Parathyroid adenoma (tissue), 2 donors: ENCODE data around the gene USH1C.

Experiments
- H2AFZ ChIP-seq: fragments of 300-600 bp; sonication (generic); one replicate; pipeline ENCODE4 v1.7.0; 2017; ENCODE audit warnings: antibody characterized with exemption, mild to moderate bottlenecking
- H3K27ac ChIP-seq: fragments of 300-600 bp; sonication (generic); one replicate; pipeline ENCODE4 v1.7.0; 2017
- H3K27me3 ChIP-seq: fragments of 300-600 bp; sonication (generic); one replicate; pipeline ENCODE4 v1.7.0; 2017; ENCODE audit warnings: low read length; ENCODE audit not compliant: control insufficient read depth, insufficient read depth
- H3K36me3 ChIP-seq: fragments of 300-600 bp; sonication (generic); one replicate; pipeline ENCODE4 v1.7.0; 2017; ENCODE audit warnings: low read length; ENCODE audit not compliant: control insufficient read depth, insufficient read depth
- H3K4me1 ChIP-seq: fragments of 300-600 bp; sonication (generic); one replicate; pipeline ENCODE4 v1.7.0; 2017; ENCODE audit warnings: control low read depth
- H3K4me2 ChIP-seq: fragments of 300-600 bp; sonication (generic); one replicate; pipeline ENCODE4 v1.7.0; 2017; ENCODE audit warnings: low read length
- H3K4me3 ChIP-seq: fragments of 300-600 bp; sonication (generic); one replicate; pipeline ENCODE4 v1.7.0; 2017; ENCODE audit warnings: low read depth, low read length
- H3K79me2 ChIP-seq: fragments of 300-600 bp; sonication (generic); one replicate; pipeline ENCODE4 v1.7.0; 2017; ENCODE audit warnings: control low read depth
- H3K9ac ChIP-seq: fragments of 300-600 bp; sonication (generic); one replicate; pipeline ENCODE4 v1.7.0; 2017; ENCODE audit warnings: mild to moderate bottlenecking
- H3K9me3 ChIP-seq: fragments of 300-600 bp; sonication (generic); one replicate; pipeline ENCODE4 v1.7.0; 2017; ENCODE audit warnings: low read length; ENCODE audit not compliant: control insufficient read depth
- CTCF ChIP-seq: fragments of 300-600 bp; sonication (generic); IDR thresholded peaks from one replicate; pipeline ENCODE4 v1.7.0; 2017; ENCODE audit warnings: antibody characterized with exemption, mild to moderate bottlenecking
- donor health status: primary hyperparathyroidism.

The USH1C gene

GRCh38 chr11:17477361-17477760 lies 66.9 kb downstream of the USH1C start:
- no peak overlapping the region for H3K4me3 ChIP-seq
- H3K27me3 ChIP-seq = no peaks in the 10 kb centered on the region
- H3K4me2 ChIP-seq = no peak overlapping the region

GRCh38 chr11:17477084-17477333 lies 67.2 kb downstream of the USH1C start:
- Histone ChIP-seq H3K4me3 (no peak overlapping the region), H3K27ac (no peak overlapping the region), H2AFZ (no peak overlapping the region), H3K4me2 (no peak overlapping the region), H3K9me3 (no peaks in the 10 kb centered on the region), H3K36me3 (no peaks in the 10 kb centered on the region), H3K9ac (no peak overlapping the region), H3K27me3 (no peaks in the 10 kb centered on the region), H3K4me1 (no peaks in the 10 kb centered on the region), H3K79me2 (no peaks in the 10 kb centered on the region)
- no peak for TF ChIP-seq CTCF

More at GRCh38 chr11:17477361-17477760, 66.9 kb downstream of the USH1C start:
- H2AFZ ChIP-seq = no peak overlapping the region
- no peak for TF ChIP-seq CTCF
- no peaks in the 10 kb centered on the region for H3K79me2 ChIP-seq
- no peak overlapping the region for H3K9ac ChIP-seq
- no peaks in the 10 kb centered on the region for H3K4me1 ChIP-seq
- H3K9me3 ChIP-seq = no peaks in the 10 kb centered on the region
- no peaks in the 10 kb centered on the region for H3K36me3 ChIP-seq
- no peak overlapping the region for H3K27ac ChIP-seq

- Histone ChIP-seq H3K4me3 (peak within 1 kb of the TSS; percentile 27), H3K36me3 (no peaks in the 10 kb centered on the region), H3K4me2 (peak within 1 kb of the TSS; percentile 55), H3K79me2 (no peaks in the 10 kb centered on the region), H3K27ac (no peak within 1 kb of the TSS), H3K9ac (no peak within 1 kb of the TSS), H3K27me3 (no peaks in the 10 kb centered on the region), H3K9me3 (no peaks in the 10 kb centered on the region), H2AFZ (peak within 1 kb of the TSS; percentile 60), H3K4me1 (no peaks in the 10 kb centered on the region)
- TF ChIP-seq CTCF = no peak
Measured at GRCh38 chr11:17476317-17477083, 67.7 kb downstream of the USH1C start, which contains the start of gene ABCC8. ABCC8 (minus strand) TSS chr11:17476845; CDS start chr11:17476776, 69 bp downstream.

GRCh38 chr11:17475666-17476316 lies 68.4 kb downstream of the USH1C start:
- no peak for TF ChIP-seq CTCF
- no peak overlapping the region for H3K9ac ChIP-seq

More at GRCh38 chr11:17475666-17476316, 68.4 kb downstream of the USH1C start:
- Histone ChIP-seq H2AFZ (peak overlapping the region; percentile 60), H3K27me3 (no peaks in the 10 kb centered on the region), H3K4me1 (no peaks in the 10 kb centered on the region), H3K36me3 (no peaks in the 10 kb centered on the region), H3K4me3 (peak overlapping the region; percentile 27), H3K79me2 (no peaks in the 10 kb centered on the region), H3K4me2 (peak overlapping the region; percentile 55), H3K9me3 (no peaks in the 10 kb centered on the region), H3K27ac (no peak overlapping the region)
